Activated CD8-positive, alpha-beta memory T cell treated with anti-CD3 and anti-CD28 coated beads, Interleukin-2, amount 50 U/mL, for 24 hours (primary cell): Measurements from ENCODE around the gene BSDC1.

ENCODE experiments used
- DNase-seq: peaks from one replicate; pipeline ENCODE4 v3.0.0-alpha.2; 2020; ENCODE audit errors: extremely low read depth

The BSDC1 gene

DNA sequence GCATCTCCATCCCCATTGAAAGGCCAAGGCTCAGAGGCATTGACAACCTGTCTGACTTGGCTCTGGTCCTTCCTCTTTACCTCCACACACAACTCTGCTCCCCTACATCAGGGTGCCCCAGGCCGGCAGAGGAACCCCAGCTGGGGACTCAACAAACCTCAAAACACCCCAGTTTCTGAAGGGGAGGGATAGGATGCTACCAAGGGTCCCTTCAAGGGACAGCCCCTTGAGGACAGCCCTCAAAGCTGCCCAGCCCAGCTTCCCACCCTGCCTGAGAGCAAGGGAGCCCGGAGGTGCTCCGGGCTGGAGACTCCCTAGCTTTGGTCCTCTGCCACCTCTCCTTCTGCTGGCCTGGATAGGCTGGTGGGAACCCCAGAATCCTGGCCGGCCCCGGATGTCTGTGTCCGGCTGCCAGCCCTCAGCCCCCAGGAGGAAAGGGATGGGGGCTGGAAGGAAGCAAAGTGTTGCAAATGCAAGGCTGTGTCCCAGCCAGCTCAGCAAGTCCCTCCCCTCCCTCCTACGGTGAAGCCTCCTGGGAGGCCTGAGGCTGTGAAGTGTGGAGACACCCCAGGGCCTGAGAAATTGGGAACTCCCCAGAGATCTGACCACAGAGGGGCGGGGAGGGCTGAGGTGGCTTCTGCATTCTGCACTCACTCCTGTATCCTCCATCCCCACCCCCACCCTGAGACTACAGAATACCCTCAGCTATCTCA is 57.1 kb downstream of the BSDC1 start:
- peak; percentile 37 for DNase-seq

DNA sequence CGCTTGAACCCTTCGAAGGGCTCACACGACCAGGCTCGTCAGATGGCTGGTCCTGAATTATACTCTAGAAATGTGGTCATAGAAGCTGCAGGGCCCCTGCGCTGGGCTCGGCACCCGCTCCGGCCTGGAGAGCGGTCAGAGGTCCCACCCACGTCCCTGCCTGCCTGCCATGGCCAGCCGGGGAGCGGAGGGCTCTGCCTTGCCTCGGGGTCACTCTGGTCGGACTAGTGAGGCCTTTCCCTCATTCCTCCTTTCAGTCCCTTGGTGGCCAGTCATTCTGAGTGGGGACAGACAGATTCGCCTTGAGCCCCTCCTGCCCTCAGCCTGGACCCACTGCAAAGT is 57.7 kb downstream of the BSDC1 start:
- no peak for DNase-seq

DNA sequence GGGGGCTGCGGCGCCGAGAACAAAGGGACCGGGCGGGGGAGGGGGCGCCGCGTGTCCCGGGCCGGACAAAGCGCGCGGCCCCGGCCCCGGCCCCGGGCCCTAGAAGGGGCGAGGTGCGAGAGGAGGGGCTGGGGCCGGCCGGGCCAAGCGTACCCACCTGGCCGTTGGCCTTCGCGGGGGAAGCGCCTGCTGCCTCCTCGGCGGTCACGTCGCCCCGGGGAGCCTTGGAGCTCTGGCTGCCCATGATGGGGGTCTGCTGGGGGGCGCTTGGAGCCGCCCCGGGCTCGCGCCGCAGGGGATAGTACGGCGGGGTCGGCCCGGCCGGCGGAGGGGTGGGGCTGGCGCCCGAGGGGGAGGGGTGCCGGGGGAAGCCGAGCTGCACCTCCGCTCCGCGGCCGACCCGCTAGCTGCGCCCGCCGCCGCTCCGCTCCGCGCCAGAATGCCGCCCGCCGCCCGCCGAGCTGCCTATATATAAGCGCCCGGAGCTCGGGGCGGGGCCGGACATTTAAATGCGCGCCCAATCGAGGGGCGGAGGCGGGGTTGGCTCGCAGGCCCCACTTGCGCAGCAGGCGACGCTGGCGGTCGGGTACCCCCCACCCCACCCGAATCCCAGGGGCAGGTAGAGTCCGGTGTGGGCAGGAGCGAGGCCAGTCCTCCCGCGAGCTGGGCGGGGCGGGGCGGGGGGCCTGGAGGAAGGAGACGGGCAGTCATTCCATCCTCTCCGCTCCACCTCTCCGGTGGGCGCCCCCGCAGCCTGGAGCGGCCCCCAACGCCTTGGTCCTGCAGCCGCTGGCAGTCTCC is 58.3 kb downstream of the BSDC1 start, which contains the start of gene MARCKSL1:
Gene MARCKSL1, minus strand, starts transcription at position 444 of the 801 bp plus-strand sequence. Its CDS starts 200 bp downstream, at position 244.
- DNase-seq: peak; percentile 46

DNA sequence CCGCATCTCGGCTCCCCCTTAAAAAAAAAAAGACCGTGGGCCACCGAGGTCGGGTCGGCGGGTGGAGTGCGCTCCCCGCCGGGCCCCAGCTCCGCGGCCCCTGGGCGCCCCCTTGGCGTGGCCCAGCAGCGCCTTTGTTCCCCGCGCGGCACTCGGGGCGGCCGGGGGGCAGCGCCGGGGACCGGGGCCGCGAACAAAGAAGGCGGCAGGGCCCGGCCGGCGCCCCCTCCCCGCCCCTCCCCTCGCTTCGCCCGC is 58.8 kb downstream of the BSDC1 start:
- DNase-seq: no peak

DNA sequence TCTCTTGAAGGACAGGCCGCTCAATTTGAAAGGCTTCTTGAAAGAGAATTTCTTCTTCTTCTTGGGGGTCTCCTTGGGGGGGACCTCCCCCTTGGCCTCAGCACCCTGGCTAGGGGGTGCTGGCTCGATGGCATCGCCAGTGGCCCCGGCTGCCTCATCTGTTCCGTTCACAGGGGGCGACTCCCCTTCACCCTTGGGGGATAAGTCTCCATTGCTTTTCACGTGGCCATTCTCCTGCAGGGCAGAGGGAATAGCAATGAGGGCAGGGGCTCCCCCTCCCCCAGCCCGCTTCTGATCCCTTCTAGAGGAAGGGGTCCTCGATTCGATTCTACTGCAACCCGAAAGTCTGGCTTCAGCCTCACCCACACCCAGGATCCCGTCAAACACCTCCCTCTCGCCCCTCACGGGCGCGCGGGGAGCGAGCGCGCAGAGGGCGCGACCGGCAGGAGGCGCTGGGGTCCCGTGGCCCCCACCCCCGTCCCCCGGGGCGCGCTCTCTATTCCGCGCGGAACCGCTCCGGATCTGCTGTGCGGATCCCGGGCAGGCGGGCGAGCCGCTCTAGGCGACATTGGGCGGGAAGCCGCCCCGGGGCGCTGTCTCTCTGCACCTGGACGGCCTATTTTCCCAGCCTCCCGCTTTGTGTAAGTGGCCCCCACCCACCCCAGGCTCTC is 59.2 kb downstream of the BSDC1 start:
- DNase-seq: no peak

DNA sequence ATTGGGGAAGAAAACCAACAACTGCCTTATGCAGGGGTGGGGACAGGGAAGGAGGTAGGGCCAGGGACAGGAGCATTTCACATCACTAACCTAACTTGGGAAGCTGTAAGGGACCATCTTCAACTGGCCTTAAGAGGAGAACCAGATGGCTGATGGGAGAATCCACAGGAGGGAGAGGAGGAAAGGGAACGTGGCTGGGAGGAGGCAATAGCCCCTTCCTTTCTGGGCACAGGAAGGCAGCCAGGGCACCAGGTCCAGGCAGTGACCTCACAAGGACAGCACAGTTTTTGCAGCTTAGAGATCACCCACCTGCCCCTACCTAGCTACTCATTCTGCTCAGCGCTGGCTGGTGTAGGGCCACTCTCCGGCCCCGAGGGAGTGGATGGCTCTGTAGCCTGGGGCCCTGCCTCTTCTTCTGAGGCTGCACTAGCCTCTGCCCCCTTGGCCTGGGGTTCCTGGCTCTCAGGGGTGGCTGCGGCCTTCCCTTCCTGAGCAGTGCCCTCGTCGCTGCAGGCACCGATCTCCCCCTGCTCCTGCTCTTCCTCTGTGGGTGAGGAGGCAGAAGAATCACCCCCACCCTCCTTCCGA is 59.9 kb downstream of the BSDC1 start:
- DNase-seq: no peak

DNA sequence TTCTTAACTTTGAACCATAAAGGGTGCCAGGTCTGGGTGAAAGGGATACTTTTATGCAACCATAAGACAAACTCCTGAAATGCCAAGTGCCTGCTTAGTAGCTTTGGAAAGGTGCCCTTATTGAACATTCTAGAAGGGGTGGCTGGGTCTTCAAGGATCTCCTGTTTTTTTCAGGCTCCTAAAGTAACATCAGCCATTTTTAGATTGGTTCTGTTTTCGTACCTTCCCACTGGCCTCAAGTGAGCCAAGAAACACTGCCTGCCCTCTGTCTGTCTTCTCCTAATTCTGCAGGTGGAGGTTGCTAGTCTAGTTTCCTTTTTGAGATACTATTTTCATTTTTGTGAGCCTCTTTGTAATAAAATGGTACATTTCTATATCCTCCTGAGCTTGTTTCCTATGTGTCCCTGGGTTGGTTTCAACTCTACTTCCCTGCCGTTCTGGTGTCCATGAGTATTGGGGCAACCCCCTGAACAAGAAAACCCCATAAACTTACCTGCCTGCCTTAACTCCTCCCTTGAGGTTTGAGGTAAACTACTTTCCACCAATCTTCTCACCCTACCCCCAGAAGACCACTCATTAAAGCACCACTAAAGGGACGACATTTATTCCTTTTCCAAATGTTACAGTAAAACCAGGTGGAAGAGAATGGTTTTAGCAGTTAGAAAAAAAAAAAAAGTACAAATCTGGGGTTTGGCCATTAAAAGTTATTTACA is 60.8 kb downstream of the BSDC1 start:
- DNase-seq: no peak

DNA sequence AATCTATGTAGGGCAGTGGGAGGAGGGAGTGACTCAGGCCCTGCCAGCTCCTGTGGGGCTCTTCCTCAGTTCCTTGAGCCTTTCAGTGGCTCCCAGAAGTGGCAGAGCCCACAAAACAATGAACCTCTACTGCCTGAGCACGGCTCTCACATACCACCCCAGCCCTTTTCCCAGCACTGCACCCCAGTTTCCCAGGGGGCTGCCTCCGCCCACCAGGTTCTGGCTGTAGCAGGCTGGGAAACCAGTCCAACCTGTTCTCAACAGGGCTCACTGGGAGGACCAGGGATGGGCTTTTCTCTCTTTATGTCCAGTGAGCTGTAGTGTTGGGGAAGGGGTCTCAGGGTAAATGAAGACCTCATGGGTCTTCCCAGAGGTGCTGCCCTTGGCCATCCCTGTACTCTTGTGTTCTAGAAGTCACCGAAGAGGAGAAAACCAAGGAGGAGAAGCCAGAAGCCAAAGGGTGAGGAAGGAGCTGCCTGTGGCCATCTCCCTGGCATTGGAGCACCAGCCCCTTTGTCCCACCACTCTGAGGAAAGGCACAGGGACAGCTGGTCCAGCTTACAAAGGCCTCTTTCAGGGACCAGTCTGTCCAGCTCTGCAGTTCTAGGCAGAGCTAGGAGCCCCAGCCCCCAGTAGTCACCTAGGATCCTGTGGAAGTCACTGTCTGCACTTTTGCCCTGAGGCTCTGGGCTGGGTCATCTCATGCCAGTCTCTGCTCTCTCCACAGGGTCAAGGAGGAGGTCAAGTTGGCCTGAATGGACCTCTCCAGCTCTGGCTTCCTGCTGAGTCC is 61.8 kb downstream of the BSDC1 start:
- DNase-seq: no peak

DNA sequence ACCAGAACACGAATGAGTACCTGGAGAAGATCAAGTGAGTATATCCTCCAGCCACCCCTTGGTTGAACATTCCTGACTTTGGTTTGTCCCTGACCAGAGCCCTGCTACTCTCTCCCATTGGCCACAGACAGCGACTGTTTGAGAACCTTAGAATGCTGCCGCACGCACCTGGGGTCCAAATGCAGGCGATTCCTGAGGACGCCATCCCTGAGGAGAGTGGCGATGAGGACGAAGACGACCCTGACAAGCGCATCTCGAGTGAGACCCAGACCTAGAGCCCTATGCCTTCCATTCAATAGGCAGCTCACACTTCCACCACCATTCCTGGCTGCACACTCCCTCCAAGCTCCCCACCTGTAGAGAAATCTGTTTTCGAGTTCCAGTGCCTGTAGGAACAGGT is 62.7 kb downstream of the BSDC1 start:
- no peak for DNase-seq

DNA sequence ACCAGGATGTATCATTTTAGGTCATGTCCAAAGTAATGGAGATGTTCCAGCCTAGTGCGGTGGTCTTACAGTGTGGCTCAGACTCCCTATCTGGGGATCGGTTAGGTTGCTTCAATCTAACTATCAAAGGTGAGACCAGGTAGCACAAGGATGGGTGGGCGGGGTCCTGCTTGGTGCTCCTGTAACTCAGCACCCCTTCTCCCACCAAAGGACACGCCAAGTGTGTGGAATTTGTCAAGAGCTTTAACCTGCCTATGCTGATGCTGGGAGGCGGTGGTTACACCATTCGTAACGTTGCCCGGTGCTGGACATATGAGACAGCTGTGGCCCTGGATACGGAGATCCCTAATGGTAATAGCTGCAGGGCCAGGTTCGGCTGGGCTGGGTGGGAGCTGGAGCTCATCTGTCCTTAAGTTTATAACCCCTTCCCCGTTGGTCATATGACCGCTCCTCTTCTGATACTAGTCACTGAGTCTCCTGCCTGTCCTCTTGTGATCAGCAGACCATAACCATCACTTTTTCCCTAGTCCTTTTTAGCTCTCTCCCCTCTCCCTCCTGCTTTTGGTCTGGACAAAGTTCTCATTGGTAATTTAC is 63.6 kb downstream of the BSDC1 start:
- no peak for DNase-seq

DNA sequence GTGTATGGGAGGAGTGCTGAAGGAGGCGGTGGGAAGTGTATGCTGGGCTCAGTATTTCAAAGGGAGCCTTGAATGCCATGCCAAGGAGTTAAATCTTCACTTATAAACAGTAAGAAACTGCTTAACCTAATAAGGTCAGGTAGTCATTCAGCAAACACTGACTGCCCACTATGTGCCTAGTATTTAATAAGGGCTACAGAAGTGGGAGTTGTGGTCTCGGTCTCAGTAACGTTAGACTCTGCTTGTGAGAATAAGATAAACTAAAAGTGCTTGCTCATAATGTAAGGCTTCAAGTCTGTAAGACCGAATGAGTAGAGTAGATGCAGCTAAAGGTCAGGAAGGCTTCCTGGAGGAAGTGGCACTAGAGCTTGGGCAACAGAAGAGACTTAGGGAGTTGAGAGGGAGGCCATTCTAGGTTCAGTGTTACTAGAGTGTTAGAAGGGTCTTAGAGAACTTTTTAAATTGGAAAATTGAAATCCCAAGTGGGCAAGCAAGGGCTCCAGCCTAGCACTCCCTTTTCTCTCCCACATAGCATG is 64.2 kb downstream of the BSDC1 start:
- DNase-seq: no peak

DNA sequence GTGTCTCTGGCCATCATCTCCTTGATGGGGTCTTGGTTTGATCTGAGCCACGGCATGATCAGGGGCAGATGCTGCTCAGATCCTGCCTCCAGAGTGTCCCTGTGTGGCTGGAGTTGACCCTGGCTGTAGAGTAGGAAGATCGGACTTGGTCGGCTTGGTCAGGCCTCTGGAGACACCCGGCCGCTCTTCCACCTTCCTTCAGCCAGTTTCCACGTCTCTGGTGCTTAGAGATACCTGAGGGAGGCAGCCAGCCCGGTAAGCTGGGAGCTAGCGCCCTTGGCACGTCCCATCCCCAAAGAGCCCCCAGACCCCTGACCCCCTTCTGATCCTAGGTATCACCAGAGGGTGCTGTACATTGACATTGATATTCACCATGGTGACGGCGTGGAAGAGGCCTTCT is 67.0 kb downstream of the BSDC1 start:
- no peak for DNase-seq

DNA sequence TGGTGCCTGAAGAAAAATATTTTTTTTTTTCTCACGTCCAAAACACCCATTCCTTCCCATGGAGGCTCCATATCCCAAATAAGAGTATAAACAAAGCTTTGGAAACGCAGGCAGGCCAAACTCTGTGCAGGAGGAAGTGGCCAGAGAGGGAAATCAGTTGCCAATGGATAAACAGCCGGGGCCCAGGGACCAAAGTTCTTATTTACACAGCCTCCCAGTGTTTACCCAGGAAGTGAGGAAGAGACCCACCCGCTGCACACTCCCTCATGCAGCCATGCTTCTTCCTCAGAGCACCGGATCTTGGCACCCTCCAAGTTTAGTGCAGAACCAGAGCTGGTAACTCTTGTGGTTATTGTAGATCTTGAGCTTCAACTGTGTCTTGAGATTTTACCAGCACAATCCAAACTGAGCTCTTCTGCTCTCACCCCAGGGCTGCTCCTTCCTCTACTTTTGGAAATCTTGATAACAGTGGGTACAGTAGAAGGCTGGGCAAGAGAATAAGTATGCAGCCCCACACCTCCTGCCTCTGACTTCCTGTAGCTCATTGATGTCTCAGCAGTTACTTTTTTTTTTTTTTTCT is 72.4 kb downstream of the BSDC1 start:
- no peak for DNase-seq

DNA sequence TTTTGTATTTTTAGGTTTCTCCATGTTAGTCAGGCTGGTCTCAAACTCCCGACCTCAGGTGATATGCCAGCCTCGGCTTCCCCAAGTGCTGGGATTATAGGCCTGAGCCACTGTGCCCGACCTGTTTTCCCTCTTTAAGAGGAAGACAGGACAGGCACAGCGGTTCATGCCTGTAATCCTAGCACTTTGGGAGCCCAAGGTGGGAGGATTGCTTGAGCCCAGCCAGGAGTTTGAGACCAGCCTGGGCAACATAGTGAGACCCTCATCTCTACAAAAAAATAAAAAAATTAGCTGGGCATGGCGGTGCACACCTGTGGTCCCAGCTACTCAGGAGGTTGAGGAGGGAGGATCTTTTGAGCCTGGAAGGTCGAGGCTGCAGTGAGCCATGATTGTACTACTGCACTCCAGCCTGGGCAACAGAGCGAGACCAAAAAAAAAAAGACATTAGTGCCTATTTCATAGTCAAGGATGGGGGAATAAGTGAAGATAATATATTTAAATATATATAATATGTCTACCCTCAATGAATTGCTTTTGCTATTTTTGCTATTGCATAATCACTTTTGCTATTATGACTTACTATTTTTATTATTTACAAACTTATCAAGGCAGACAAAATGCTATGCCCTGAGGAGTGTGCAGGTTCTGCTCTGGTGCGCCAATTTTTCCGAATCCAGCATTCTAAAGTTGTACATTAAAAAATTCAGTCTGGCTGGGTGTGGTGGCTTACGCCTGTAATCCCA is 75.9 kb downstream of the BSDC1 start:
- DNase-seq: no peak

DNA sequence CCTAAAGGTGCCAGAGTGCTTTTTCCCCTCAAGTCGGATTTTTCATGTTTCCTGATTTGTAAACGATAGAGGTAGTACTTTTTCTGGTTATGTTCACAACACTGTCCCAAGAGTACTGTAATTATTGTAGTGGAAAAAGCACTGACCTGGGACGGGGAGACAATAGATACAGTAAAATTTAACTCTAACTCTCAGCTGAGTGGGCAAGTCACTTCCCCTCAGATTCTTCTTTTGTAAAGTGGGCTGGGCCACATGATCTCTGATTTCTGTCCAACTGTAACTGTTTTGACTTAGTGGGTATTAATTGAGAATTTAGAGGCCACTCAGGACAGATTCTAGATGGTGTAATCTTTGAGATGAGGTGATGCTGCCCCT is 77.4 kb downstream of the BSDC1 start:
- DNase-seq: no peak
